Measurements from ENCODE around the gene BTBD17.

Gene BTBD17

DNA sequence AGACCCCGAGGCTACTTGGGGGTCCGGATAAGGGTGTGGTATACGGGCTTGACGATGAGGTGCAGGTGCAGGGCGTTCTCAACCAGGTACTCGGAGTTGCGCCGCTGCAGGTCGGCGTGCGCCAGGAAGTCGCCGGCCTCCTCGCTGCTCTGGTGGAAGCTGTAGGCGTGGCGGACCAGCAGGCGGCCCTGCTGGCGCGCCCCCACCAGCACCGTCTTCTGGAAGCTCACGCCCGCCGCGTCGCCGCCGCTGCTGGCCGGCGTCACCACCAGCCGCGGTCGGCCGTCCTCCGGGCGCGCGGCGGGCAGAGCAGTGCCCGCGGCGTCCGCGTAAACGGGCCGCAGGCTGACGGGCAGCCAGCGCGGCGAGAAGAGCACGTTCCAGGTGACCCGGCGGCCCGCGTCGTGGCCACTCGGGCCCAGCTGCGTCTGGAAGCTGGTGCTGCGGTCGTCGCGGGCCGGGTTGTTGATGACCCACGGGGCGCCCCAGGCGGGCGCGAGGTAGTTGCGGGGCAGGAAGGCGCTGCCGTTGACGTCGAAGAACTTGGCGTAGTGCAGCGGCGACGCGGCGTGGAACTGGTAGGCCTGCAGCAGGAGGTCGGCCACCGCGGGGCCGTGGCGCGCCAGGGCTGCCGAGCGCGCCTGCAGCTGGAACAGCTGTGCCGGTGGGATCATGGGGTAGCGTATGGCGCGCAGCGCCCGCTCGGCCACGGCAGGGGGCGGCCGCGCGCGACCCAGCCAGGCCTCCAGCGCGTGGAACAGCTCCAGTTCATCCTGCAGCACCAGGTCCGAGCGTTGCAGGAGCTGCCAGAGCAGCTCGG lies 4.8 kb downstream of the BTBD17 start:
- DNase-seq: no peak

GRCh38 chr17:74355065-74355464 lies 6.6 kb downstream of the BTBD17 start:
- DNase-seq: no peak

- no peak for DNase-seq
Measured at GRCh38 chr17:74354561-74354960, 7.1 kb downstream of the BTBD17 start.

DNA sequence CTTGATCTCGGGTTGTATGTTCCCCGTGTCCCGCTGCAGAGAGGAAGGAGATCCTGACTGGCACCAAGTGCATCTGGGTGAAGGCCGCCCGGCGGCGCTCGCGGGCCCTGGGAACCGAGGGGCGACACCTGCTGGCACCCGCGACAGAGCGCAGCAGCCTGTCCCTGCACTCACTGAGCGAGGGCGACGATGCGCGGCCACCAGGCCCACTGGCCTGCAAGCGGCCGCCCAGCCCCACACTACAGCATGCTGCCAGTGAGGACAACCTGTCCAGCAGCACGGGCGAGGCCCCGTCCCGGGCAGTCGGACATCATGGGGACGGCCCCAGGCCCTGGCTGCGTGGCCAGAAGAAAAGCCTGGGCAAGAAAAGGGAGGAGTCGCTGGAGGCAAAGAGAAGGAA lies 7.5 kb downstream of the BTBD17 start:
- no peak for DNase-seq

DNA sequence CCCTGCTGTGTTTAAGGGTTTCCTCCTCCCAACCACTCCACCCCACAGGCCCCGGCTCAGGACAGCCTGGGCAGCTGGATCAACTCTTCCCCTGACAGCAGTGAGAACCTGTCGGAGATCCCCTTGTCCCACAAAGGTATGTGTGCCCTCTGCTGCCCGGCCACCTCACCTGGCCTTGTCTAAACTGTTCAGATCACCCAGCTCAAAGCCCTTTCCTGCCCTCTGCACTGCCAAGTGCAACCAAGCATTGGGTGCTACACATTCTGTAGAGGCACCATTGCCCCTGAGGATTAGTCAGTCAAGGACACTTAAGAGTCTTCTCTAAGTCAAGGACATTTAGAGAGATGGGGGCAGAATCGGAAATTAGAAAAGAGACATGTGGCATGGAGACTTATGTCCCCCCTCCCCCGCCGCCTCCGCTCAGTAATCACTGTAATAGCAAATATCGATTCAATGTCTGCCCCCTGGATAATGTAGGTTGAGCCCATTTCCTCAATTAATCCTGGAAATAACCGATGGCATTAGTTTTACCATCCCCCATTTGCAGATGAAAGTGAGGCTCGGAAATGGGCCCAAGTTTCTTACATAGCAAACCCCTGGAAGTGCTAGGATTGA lies 8.1 kb downstream of the BTBD17 start:
- DNase-seq: no peak

DNA sequence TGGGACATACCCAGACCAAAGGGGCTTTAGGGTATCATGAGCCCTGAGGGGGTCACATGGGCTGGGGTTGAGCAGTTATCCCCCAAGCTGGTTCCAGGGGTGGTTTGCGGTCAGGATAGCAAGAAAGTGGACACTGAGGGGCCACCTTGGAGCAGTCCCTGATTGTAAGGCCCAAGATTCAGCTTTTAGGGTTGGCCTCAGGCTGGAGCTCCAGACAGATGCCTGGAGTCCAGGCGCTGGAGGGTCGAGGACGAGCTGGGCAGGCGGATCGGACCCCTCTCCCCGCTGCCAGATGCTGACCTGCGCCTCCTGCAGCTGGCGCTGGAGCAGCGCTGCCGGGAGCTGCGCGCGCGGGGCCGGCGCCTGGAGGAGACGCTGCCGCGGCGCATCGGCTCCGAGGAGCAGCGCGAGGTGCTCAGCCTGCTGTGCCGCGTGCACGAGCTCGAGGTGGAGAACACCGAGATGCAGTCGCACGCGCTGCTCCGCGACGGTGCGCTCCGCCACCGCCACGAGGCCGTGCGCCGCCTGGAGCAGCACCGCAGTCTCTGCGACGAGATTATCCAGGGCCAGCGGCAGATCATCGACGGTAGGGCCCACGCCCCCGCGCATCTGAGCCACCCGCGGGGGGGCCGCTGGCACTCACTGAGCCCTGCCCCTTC lies 10.0 kb downstream of the BTBD17 start:
- DNase-seq: no peak

GRCh38 chr17:74350486-74350885 lies 11.2 kb downstream of the BTBD17 start:
- DNase-seq: no peak

- no peak for DNase-seq
Measured at GRCh38 chr17:74349120-74349519, 12.5 kb downstream of the BTBD17 start.

DNA sequence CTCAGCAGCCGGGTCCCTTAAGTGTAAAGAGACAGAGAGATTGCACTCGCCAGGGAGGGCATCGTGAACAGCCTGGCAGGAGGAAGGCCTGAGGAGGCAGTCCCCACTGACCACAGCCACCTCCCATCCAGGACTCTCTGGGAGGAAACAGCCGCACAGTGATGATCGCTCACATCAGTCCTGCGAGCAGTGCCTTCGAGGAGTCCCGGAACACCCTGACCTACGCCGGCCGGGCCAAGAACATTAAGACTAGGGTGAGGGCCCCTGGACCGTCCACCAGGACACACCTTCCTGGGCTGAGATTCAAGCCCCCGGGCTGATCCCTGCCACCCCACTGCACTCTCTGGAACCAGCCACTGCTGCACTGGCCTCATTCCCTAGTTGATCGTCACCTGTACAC lies 14.0 kb downstream of the BTBD17 start:
- DNase-seq: no peak

DNA sequence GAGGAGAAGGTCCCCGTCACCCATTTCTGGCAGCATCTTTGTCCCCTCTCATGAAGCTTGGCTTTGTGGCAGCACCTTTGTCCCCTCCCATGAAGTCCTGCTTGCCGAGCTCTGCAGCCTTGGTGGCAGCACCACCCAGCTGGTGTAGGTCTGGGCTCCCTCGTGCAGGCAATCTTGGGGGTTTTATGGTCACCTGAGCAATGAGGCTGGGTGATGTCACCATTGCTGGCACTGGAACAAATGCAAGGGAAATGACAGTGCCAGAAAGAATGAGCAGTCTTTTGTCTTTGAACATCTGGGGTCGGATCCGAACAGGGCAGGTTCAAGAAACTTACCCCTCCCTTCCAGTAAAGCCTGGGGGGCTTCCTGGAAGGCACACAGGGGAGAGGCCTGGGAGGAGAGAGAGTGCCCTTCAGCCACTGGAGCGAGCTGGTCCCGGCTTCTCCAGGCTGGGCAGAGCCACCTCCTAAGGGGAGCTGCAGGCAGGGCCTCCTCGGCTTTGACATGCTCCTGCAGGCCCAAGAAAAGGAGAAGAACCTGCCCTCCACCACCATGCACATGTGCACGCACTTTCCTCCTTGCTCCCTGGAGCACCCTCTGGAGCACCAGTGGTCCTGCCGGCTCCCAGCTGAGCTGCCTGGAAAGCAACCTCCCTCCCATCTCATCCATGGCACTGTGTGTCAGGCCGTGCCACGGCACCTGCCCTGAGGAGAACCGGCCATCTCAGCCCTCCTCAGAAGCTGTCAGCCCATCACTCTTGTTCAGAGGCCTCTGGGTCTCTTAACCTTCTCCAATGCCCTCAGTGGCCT lies 16.0 kb downstream of the BTBD17 start:
- no peak for DNase-seq

GRCh38 chr17:74344658-74345057 lies 17.0 kb downstream of the BTBD17 start:
- DNase-seq: no peak

- no peak for DNase-seq
Measured at GRCh38 chr17:74343526-74344284, 18.0 kb downstream of the BTBD17 start.

GRCh38 chr17:74343121-74343520 lies 18.5 kb downstream of the BTBD17 start:
- no peak for DNase-seq

- DNase-seq: no peak
Measured at GRCh38 chr17:74342224-74342623, 19.4 kb downstream of the BTBD17 start.

DNA sequence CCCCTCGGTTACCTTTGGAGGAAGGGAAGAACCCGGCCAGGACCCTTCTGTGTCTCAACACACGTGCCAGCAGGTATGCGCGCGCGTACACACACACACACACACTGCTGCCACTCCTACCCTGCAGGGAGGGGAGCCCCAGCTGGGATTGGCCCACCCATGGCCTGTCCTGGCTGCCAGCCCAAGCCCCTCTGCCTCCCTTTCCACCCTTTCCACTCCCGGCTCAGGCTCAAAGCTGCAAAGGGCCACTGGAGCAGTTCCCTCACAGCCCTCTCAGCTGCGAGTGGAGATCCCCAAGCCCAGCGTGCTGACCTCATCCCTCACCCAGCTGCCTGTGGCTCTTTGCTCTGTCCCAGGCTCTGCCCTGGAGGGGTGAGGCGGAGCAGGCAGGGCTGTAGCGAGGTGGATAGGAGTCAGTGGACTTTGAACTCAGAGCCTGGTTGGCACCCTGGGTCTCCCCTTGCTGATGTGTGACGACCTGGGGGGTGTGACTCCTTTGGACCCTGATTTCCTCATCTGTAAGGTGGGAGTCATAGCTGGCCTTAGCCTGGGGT lies 21.1 kb downstream of the BTBD17 start:
- DNase-seq: no peak

GRCh38 chr17:74339537-74340195 lies 22.0 kb downstream of the BTBD17 start:
- DNase-seq: no peak

DNA sequence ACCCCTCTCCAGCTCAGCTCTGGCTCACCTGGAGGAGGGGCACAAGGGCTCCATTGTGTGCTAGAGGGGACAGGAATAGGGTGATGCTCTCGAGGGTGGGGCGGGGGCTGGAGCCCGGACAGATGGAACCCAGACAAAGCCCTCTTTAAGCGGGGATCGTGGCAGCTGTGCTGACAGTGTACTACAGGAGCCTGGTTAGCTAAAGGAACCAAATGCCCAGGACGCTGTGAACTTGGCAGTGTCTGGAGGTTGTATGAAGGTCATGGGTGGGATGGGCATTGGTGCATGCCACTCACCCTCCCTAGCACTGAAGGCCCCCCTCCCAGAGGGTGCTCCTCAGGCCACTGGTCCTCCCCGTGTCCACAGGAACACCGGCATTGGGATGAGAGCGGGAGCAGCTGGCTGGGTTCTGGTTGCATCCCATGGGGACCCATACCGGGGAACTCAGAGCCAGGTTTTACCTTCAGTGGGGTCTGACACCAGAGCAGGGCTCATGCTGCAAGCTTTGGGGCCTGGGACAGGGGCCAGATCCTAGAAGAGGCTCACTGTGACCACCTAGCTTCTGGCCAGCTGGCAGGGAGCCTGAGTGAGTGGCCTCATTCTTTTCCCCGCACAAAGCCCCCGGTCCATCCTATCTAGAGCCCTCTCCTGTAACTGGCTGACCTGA lies 23.7 kb downstream of the BTBD17 start:
- DNase-seq: no peak

DNA sequence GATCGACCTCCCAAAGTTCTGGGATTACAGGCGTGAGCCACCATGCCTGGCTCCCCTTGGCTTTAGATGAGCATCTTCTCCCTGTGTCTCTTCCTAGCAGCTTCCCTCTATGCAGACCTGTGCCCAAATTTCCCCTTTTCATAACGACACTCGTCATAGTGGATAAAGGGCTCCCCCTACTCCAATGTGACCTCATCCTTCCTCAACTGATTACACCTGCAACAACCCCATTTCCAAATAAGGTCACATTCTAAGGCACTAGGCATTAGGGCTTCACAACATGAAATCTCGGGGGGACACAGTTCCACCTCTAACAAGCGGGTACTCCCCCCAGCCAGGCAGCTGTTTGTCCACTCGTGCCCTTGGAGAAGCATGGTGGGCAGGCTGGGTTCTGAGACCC lies 25.4 kb downstream of the BTBD17 start:
- no peak for DNase-seq

- no peak for DNase-seq
Measured at GRCh38 chr17:74335529-74336062, 26.1 kb downstream of the BTBD17 start.

DNA sequence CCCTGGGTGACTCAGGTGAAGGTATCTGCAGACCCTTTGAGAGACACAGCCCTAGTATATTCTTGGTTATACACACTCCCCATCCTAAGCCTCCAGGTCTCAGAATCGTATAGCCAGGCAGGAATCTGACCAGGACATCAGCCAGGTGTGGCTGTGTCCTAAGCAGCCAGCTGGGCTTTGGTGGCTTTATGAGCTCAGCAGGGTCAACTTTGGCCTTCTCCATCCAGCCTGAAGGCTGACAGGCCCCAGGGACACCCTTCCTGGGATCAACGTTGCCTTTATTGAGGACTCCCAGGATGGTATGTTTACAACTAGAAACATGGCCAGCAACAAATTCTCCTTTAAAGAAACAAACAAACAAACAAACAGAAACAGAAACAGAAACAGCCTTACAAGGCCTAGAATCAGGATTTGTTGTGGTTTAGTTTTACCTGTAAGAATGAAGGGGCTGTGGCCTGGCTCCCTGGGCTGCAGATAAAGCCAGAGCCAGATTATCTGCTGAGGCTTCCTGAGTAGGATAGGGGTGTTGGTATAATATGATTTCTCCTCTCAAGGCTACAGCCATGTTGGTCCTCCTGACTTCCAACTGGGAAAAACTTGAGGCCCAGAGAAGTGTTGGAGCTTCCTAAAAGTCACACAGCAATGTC lies 27.2 kb downstream of the BTBD17 start:
- DNase-seq: no peak

Data from NCI-H2227 treated with DMSO at 0.1 percent for 48 hours (cell line).